ENCODE results near the gene LRRFIP1. TPM values are rescaled to one million over a fixed set of nuclear protein-coding genes. Genes with fewer than 3 reads are reported as not detected.

The LRRFIP1 gene
- total RNA-seq, 1 donor from 2014 or later, result 133 TPM

GRCh38 chr2:237628247-237629187 is 1.1 kb downstream of the LRRFIP1 start:
- intact Hi-C loops (cut with DNase I), result loop anchor here (1.0 kb wide), 1 partner anchor 28 kb away; no protein-coding TSS in a partner anchor
- peaks cover 30 to 60% of the 10 kb centered on the region in 2 donors for H3K4me1 ChIP-seq

GRCh38 chr2:237629188-237629534 is 1.8 kb downstream of the LRRFIP1 start:
- H3K36me3 ChIP-seq, result no peaks in the 10 kb centered on the region
- H3K4me3 ChIP-seq, result peak overlapping the region; percentile 89 to 97
- peaks cover 30 to 64% of the 10 kb centered on the region in 2 donors for H3K4me1 ChIP-seq
- no peak for TF ChIP-seq CTCF (IDR thresholded peaks at IDR 0.05)
- intact Hi-C loops (cut with DNase I), result no loop called here
- no peaks in the 10 kb centered on the region for H3K9me3 ChIP-seq
- no peaks in the 10 kb centered on the region for H3K27me3 ChIP-seq
- no peak for DNase-seq (ENCODE audit: low spot score in 2 of 2)
- H3K27ac ChIP-seq, result peak overlapping the region in 1 of 2 donors; percentile 99

More at GRCh38 chr2:237628247-237629187, 1.1 kb downstream of the LRRFIP1 start:
- Histone ChIP-seq H3K9me3 (no peaks in the 10 kb centered on the region), H3K36me3 (no peaks in the 10 kb centered on the region), H3K4me3 (peak overlapping the region; percentile 89 to 97), H3K27ac (peak overlapping the region; percentile 94 to 99), H3K27me3 (no peaks in the 10 kb centered on the region)
- no peak for TF ChIP-seq CTCF (IDR thresholded peaks at IDR 0.05)
- no peak for DNase-seq (ENCODE audit: low spot score in 2 of 2)

- intact Hi-C loops (cut with DNase I), result loop anchor here (5.0 kb wide), 1 partner anchor 37 kb away; the partner anchor contains the start of gene RAB17
- peak overlapping the region; percentile 84 to 91 for H3K27ac ChIP-seq
These were observed 2.4 kb downstream of the LRRFIP1 start for GRCh38 chr2:237629739-237630138.

GRCh38 chr2:237630216-237631000 is 3.0 kb downstream of the LRRFIP1 start:
- no peak for TF ChIP-seq CTCF (IDR thresholded peaks at IDR 0.05)
- H3K4me1 ChIP-seq, result peaks cover 30 to 64% of the 10 kb centered on the region in 2 donors
- H3K27me3 ChIP-seq, result no peaks in the 10 kb centered on the region
- H3K27ac ChIP-seq, result peak overlapping the region; percentile 84 to 91
- peak overlapping the region in 1 of 2 donors; percentile 16 for H3K4me3 ChIP-seq
- DNase-seq (ENCODE audit: low spot score in 2 of 2), result no peak
- no peaks in the 10 kb centered on the region for H3K36me3 ChIP-seq
- intact Hi-C loops (cut with DNase I), result loop anchor here (5.0 kb wide), 1 partner anchor 38 kb away; the partner anchor contains the start of gene RAB17
- no peaks in the 10 kb centered on the region for H3K9me3 ChIP-seq

More at GRCh38 chr2:237629739-237630138, 2.4 kb downstream of the LRRFIP1 start:
- Histone ChIP-seq H3K27me3 (no peaks in the 10 kb centered on the region), H3K36me3 (no peaks in the 10 kb centered on the region), H3K9me3 (no peaks in the 10 kb centered on the region), H3K4me3 (peak overlapping the region in 1 of 2 donors; percentile 97), H3K4me1 (peaks cover 30 to 64% of the 10 kb centered on the region in 2 donors)
- DNase-seq (ENCODE audit: low spot score in 2 of 2), result no peak
- no peak for TF ChIP-seq CTCF (IDR thresholded peaks at IDR 0.05)

GRCh38 chr2:237631007-237631785 is 3.8 kb downstream of the LRRFIP1 start:
- intact Hi-C loops (cut with DNase I), result loop anchor here (5.0 kb wide), 1 partner anchor 39 kb away; the partner anchor contains the start of gene RAB17
- H3K4me3 ChIP-seq, result peak overlapping the region in 1 of 2 donors; percentile 16
- DNase-seq (ENCODE audit: low spot score in 2 of 2), result peak in 1 of 2 donors; percentile 83

More at GRCh38 chr2:237631007-237631785, 3.8 kb downstream of the LRRFIP1 start:
- Histone ChIP-seq H3K27me3 (no peaks in the 10 kb centered on the region), H3K36me3 (no peaks in the 10 kb centered on the region), H3K4me1 (peaks cover 30 to 64% of the 10 kb centered on the region in 2 donors), H3K9me3 (no peaks in the 10 kb centered on the region), H3K27ac (peak overlapping the region; percentile 84 to 91)
- no peak for TF ChIP-seq CTCF (IDR thresholded peaks at IDR 0.05)

All from ascending aorta (tissue), 2 donors.